Measurements from ENCODE around the gene MVK.

GRCh38 chr12:109599087-109599486, 25.5 kb downstream of the MVK start:
- TF ChIP-seq FOXA1 (IDR thresholded peaks at IDR 0.05) (no peak), ARNT (IDR thresholded peaks at IDR 0.05) (no peak), ZNF384 (IDR thresholded peaks at IDR 0.05) (no peak), FOXM1 (IDR thresholded peaks at IDR 0.05; ENCODE audit: borderline replicate concordance) (no peak), FOXK2 (IDR thresholded peaks at IDR 0.05) (no peak), SUZ12 (IDR thresholded peaks at IDR 0.05) (no peak), HDGF (IDR thresholded peaks at IDR 0.05; ENCODE audit: borderline replicate concordance) (no peak), CTBP1 (IDR thresholded peaks at IDR 0.05; ENCODE audit: borderline replicate concordance) (no peak), SP1 (IDR thresholded peaks at IDR 0.05) (no peak), LEF1 (IDR thresholded peaks at IDR 0.05; ENCODE audit: borderline replicate concordance) (no peak), BHLHE40 (IDR thresholded peaks at IDR 0.05; ENCODE audit: borderline replicate concordance) (no peak), L3MBTL2 (conservative IDR thresholded peaks at IDR 0.05) (no peak), TARDBP (IDR thresholded peaks at IDR 0.05) (no peak)

All from HEK293T (cell line).